Effector CD8-positive, alpha-beta T cell (primary cell): Measurements from ENCODE around the gene RBP3.

ENCODE experiments used
- DNase-seq: peaks from one replicate; lab custom pipeline; 2025; lab: John Stamatoyannopoulos, UW
- total RNA-seq, 4 experiments: gene quantifications; one replicate each; lab custom pipeline; 2026; lab: John Stamatoyannopoulos, UW

The RBP3 gene
- total RNA-seq = 0 reads per million in 4 experiments

DNA sequence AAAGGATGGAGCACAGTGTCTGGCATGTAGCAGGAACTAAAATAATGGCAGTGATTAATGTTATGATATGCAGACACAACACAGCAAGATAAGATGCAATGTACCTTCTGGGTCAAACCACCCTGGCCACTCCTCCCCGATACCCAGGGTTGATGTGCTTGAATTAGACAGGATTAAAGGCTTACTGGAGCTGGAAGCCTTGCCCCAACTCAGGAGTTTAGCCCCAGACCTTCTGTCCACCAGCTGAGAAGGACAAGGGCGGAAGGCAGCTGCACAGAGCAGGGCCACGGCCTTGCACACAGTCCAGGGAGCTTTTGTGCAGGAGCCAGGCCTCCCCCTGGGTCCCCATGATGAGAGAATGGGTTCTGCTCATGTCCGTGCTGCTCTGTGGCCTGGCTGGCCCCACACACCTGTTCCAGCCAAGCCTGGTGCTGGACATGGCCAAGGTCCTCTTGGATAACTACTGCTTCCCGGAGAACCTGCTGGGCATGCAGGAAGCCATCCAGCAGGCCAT is at the start of gene RBP3:
TSS of gene RBP3 (plus strand) at position 226 of the 514 bp plus-strand sequence. CDS start at position 348, 122 bp downstream.
- DNase-seq = no peak

DNA sequence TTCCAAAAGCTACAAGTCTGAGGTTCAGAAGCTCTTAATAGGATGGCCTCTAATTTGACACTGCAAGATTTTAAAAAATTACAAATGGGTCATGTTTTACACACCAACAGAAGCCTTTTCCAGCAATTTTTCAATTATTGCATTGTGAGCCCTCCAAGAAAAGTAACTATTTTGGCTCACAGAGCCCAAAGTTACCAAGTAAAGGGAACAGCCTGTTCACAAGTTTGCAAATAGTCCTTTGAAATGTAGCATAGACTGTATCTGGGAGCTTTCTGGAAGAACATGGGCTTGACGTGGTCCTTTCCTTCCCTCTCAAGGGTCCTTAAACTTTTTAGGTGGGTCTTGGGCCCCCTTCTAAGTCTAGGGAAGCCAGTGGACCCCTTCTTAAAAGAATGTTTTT is 49.4 kb upstream of the RBP3 start:
- no peak for DNase-seq

DNA sequence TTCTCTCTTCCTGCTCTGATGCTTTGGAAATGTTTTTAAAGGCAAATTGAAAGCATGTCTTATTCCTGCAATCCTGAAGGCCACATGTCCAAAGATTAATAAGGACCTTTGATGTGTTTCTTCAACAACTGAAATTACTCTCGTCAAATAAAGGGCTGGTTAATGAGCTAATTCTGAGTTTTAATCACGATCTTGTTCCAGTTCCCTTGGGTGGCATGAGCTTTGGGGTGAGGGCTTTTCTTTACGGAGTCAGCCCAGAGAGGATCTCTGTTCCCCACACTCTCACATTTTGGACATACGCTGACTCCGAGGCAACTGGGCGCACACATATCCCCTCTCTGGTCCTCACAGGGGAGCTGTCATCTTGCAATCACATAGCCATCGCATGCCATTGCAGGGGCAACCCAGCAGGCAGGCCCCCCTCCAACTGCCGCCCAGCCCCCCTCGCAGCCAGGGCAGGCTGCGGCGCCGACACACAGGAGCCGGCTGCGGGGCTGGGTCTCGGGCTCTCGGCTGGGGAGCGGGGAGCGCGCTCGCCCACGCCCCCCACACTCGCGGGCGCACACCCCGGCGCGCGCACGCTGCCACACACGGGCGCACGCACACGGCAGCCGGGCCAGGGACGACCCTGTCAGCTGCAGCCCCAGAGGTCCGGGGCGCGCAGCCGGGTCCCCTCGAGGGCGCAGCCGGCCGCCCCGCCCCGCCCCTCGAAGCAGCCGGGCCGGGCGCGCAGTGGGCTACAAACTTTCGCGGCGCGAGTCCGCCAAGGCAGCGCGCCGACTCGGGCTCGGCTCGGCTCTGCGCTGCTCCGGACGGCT is 48.3 kb upstream of the RBP3 start, which contains the start of gene GDF10:
TSS of gene GDF10 (plus strand) at position 587 of the 818 bp plus-strand sequence. CDS start 455 bp downstream, outside the sequence.
- no peak for DNase-seq

DNA sequence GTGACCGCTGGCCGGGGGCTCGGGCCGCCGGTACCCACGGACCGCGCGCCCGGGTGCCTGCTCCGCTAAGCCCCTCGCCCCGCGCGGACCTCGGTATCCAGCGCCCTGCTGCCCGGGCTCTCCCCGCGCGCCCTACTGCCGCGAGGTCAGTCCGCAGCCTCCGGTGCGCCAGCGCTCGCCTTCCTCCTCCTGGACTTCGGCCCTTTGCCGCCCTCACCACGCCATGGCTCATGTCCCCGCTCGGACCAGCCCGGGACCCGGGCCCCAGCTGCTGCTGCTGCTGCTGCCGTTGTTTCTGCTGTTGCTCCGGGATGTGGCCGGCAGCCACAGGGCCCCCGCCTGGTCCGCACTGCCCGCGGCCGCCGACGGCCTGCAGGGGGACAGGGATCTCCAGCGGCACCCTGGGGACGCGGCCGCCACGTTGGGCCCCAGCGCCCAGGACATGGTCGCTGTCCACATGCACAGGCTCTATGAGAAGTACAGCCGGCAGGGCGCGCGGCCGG is 47.7 kb upstream of the RBP3 start:
- DNase-seq = no peak

DNA sequence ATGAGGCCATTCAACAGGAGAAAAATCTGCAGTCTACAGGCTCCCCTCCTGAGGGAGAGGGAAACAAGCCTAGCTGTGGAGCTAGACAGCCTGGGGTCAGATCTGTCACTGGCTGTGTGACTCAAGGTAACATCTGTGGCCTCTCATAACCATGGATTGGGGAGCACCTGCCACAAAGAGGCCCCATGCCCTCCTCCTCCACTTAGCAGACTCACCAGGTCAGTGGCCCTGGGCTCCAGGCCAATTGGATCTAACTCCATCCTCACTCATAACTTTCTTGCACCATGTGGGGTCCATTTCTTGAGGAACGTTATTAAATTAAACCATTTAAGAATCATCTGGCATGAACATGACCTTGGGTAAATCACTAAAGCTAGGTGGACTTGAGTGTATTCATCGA is 46.3 kb upstream of the RBP3 start:
- no peak for DNase-seq

DNA sequence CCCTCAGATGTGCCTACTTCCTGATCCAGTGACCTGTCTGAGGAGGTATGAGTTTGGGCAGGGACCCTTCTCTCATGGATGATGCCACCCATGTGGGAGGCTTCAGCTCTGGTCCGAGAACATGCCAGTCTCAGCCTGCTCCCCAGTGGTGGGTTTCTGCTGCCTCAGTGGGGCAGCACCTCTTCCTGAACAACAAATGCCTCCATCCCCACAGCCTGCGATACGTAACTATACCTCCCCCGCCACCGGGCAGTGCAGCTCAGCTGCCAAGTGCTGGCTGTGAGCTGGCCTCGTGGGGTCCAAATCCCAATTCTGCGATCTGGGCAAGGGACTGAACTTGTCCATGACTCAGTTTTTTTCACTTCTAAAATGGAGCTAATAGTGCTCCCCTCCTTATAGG is 45.1 kb upstream of the RBP3 start:
- no peak for DNase-seq

DNA sequence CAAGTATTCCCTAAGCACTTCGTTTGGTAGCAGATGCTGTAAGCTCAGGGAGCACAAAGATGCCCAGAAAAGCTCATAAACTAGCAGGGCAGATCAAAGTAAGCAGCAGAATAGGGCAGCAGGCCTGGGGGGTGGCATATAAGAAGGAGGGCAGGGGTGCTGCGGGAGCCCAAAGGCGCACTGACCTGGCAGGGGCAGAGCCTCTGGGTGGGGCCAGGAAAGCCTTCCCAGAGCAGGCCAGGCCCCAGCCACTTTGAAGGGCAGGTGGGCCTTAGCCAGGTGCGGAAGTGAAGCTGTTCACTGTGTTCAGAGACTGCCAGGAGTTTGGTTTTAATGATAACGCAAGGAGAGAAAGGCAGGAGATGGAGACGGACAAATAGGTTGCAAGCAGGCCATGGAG is 44.3 kb upstream of the RBP3 start:
- no peak for DNase-seq

DNA sequence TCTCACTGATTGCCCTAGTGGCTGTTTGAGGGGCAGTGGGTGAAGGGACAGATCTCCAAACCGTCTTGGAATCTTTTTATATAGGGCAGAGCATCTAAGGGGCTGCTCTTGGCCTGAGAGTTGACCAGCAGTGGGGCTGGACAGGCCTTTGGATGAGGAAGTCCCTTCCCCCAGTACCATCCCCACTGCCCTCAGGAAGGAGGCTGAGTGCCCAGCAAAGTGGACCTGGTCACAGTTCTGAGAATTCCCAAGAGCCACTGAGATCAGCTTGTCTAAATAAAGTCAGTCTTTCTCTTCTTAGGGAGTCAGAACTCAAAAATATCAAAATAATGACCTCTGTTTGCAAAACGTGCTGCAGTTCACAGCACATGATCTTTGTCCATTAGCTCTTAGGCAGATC is 42.6 kb upstream of the RBP3 start:
- DNase-seq = no peak

DNA sequence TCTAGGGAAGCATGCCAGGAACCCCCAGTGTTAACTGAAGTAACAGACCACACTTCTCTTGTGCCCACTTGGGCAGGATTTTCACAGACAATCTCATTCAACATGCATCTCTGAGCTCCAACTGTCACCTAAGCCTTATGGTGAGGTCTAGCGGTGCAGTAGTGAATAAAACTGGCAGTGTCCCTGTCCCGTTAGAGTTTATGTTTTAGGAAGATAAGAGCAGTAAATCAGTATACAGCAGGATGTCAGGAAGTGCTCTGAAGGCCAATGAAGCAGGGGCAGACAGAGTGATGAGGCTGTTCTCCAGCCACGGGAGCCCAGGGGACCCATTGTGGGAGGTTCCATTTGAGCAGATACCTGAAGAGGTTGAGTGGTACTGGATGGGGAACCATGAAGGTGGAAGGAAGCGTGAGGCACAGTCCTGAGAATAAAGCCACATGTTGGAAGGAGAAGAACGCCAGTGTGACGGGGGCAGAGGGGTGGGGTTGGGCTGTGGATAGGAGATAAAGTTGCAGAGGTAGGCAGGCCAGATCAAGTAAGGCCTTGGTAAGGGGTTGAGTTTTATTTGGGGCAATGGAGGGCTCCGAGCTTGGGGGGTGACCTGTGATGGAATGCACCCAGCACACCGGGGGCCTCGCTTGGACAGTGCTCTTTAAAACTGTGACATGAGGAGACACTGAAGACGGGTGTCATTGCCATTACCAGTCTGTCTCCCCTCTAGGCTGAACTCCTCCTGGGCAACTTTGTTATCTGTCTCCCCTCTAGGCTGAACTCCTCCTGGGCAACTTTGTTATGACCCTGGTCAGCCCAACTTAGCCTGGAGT is 41.6 kb upstream of the RBP3 start:
- DNase-seq = no peak

DNA sequence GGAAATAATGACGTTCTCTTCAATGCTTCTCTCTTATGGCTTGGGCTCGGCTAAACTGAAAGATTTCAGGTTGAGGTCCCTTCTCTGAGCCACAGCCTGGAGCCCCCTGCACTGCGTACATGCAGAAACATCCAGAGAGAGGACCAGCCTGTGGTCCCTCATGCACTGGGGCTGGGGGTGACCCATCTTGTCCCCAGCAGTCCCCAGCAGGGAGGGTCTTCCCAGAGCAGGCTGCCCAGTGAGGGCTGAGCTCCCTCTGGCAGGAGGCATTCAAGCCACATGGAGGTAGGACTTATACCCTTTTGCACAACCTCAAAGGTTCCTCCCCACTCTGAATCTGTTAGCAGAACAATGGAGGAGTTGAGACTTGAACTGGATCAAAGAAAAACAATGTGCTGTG is 40.8 kb upstream of the RBP3 start:
- DNase-seq = no peak

DNA sequence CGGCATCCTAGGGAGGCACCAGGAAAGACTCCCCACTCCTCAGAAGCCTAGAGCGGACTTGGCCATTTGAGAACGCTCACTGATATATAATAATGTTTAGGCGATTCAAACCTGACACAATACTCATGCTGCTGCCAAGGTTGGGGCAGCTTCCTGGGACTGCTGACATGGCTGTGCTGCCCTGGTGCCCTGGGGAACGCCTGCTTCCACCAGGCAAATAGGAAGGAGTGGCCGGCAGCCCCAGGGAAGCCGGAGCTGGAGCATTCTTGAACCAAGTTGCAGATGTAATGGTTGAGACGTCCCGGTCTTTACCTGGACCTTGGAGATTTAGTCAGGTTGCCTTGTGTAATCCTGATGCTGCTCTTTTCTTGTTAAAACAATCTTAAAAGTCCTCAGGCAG is 39.4 kb upstream of the RBP3 start:
- no peak for DNase-seq

DNA sequence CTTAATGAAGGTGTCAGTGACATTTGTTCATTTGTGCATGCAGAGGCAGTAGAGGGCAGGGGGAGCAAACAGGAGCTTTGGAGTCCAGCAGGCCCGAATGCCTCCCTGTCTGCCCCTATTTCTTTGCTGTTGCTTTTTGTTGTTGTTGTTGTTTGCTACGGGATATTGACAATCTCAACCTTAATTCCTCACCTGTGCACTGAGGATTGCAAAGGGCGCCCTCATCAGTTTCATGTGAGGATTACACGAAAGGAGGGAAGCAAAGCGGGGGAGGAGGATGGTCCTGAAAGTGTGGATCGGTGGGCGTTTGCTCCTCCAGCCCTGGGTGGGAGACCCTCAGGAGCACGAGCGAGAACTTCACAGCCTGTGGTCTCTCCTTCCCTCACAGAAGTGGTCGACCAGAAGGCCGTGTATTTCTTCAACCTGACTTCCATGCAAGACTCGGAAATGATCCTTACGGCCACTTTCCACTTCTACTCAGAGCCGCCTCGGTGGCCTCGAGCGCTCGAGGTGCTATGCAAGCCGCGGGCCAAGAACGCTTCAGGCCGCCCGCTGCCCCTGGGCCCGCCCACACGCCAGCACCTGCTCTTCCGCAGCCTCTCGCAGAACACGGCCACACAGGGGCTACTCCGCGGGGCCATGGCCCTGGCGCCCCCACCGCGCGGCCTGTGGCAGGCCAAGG is 38.6 kb upstream of the RBP3 start:
- no peak for DNase-seq

DNA sequence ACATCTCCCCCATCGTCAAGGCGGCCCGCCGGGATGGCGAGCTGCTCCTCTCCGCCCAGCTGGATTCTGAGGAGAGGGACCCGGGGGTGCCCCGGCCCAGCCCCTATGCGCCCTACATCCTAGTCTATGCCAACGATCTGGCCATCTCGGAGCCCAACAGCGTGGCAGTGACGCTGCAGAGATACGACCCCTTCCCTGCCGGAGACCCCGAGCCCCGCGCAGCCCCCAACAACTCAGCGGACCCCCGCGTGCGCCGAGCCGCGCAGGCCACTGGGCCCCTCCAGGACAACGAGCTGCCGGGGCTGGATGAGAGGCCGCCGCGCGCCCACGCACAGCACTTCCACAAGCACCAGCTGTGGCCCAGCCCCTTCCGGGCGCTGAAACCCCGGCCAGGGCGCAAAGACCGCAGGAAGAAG is 38.1 kb upstream of the RBP3 start:
- no peak for DNase-seq

DNA sequence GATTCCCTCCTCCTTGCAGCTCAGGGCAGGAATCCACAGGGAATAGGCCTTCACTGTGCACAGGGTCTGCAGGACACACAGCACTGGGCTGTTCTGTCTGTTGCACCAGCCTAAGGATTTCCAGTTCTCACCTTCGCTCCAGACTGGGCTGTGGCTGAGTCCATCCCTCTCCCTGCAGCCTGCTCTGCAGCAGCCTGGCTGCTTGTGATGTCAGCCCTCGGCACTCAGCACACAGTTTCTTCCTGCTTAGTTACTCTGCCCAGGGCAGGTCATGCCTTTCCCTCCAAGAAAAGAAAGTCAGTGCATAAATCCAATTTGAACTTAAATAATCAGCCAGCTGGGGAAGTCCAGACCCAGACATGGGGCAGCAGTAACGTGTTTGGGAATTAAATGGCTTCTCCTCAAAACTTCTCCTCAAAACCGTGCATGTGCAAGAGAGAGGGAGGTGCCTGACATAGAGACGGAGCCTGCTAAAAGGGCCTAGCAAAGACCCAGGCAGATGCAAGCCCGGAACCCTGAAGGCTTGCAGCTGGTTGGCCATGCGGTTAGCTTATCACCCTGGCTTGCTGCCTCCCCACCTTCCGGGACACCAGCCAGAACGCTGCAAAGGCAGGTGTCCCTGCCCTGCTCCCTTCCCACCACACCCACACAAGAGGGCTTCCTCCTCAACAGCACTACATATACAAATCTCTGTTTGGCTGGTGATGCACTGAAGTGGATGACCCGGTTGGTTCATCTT is 36.8 kb upstream of the RBP3 start:
- DNase-seq = peak; percentile 22

DNA sequence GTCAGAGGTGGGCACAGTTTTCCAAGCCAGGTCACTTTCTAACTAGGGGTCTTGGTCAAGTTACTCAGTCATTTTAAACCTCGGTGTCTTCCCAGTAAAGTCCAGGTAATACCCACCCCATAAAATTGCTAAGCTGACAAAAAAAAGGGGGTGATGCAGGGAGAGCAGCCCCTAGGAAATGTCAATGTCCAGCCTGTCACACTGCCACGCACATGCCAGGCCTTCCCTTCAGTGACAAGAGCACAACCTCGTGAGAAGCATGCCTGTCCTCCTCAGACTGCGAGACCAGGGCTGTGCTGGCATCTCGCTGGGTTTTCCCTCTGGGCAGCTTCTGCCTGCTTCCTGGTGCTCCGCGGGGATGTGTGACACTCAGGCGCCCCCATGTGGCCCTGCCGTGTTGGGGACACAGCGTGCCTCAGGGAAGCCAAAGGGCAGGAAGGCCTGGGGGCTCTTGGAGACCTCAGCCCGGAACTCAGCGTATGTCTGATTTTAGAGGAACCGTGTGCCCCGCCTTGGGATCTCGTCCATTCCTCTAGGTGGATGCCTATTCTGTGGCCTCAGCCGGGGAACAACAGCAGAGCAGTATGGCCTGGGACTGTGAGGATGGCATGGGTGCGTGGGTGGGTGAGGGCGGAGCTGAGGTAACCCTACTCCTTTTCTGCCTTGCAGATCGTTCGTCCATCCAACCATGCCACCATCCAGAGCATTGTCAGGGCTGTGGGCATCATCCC is 36.1 kb upstream of the RBP3 start:
- DNase-seq = peak; percentile 78

DNA sequence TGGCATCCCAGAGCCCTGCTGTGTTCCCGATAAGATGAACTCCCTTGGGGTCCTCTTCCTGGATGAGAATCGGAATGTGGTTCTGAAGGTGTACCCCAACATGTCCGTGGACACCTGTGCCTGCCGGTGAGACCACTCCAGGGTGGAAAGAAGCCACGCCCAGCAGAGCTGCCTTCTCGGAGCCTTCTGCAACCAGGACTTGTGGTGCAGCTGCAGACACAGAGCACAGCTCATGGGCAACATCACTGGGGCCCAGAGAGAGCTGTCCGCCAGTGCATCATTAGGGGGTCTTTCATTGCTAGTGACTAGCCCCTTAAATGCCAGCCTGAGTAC is 35.5 kb upstream of the RBP3 start:
- no peak for DNase-seq

DNA sequence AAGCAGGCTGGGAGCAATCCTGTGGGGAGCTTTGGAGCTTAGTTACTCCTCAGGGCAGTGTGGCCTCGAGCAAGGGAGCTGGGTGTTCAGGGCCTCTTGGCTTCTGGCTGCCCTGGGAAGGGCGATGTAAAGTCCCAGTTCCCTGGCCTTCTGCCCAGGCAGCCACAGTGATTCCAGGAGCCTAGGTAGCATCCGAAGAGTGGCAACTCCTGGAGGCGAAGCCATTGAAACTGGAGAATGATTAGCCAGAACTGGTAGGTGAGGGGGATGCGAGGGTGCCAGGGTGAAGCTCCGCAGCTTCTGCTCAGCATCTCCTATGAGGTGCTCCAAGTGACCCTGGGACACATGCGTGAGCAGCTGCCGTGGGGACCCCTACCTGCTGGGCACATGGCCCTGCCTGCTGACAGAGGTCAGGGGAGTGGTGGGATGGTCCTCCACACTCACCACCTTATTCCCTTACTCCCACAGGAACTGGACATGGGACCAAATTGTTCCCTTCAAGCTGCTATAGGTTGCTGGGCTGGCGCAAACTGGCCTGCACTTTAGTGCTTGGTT is 33.7 kb upstream of the RBP3 start:
- no peak for DNase-seq

DNA sequence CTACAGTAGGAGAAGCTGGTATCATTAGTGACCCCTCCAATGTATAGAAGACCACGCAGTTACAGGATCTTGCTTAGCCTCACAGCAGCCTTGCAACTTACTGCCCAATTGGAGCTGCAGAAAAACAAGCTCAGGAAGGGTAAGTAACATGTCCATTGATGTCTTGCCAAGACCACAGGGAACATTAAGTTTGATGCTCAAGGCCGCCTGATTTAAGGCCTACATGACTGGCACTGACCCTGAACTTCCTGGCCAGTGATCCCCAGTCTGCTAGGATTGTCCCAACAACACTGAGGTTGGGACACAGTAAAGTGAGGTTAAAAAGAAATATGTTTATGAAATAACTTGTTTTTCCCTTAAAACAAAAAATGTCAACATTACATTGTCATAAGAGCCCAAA is 32.7 kb upstream of the RBP3 start:
- no peak for DNase-seq

DNA sequence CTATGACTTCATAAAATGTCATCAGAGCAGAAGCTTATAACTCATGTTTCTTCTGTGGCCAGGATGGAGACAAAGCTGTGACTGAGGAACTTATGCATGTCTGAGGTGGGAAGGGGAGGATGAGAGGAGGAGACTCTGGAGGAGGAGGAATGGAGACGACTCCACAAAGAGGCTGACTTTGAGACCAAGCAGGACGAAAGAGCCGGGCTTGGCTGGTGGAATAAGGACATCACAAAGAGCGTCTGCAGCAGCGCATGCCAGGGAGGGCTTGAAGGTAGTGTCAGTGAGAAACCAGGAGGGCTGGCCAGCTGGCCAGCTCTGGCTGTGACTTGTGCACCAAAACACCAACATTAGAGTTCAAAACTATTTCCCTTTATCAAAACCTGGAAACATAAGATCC is 32.0 kb upstream of the RBP3 start:
- DNase-seq = no peak

DNA sequence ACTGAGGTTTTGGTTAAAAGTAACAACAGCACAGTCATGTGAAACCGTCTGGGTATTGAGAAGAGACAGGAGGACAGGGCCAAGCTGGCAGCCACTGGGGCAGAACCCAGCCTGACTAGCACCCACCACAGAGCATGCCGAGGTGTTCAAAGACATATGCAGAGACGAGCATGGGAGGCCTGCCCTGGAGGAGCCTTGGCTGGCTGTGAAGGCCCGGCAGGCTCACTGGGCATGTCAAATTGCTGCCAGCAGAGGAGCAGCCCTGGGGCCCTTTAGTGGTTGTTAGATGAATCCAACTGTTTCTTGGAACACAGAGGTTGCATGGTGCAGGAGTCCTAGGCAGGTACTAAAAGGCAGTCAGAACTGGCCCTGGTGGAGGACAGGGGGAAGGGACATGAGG is 30.9 kb upstream of the RBP3 start:
- no peak for DNase-seq
